Fibroblast of mammary gland (primary cell): Measurements from ENCODE around the gene CX3CR1.
A peak's percentile ranks its signal among the peaks of the same experiment; 100 is the strongest.

ENCODE experiments used
- DNase-seq: peaks from one replicate; pipeline ENCODE4 v3.0.0-alpha.2; 2010; ENCODE audit warnings: low read depth
- H3K4me3 ChIP-seq: 2 replicates; pipeline ENCODE4 v1.5.1; 2011; ENCODE audit warnings: low read depth, mild to moderate bottlenecking, low read length, moderate library complexity; ENCODE audit not compliant: control insufficient read depth
- CTCF ChIP-seq: conservative IDR thresholded peaks from 2 replicates; pipeline ENCODE4 v1.5.1; 2011; ENCODE audit warnings: low read depth, low read length, inconsistent platforms; ENCODE audit not compliant: control insufficient read depth, insufficient read depth

Gene CX3CR1

GRCh38 chr3:39260318-39260717 is 19.5 kb downstream of the CX3CR1 start:
- no peak overlapping the region for H3K4me3 ChIP-seq
- DNase-seq = no peak
- TF ChIP-seq CTCF = no peak

DNA sequence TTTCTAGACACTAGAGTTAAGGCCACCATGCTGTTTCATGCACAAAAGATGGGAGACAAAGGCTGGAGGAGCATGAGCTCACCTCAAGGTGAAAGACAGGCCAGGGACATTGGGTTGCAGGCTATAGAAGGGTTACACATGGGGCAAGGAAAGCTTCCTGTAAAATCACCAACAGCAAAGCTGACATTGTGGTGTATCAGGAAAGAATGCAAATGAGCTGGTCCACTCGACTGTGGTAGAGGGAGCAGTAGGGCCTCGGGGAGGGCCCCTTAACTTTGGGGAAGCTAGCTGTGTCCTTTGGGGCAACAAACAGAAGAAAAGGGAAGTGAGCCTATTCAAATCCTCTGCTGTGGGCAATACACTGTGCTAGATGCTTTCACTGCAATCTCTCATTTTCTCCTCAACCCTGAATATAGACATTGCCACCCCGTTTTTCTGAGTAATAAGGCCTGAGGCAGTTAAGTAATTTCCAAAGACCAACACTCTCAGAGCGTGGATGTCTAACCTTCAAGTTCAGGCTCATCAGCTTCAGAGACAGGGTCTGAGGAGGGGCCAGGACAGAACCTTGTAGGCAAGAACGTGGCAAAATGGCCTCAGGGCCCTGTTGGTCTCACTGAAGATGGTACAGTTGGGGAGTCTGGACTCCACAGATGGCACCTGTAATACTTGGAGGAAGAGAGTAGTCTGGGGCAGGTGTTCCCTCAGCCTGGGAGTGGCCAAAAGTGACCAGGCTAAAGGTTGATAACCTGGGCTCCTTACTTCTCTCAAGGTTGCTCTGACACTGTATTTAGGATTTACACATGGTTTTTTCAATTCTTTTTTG is 24.1 kb downstream of the CX3CR1 start:
- TF ChIP-seq CTCF = no peak
- no peak for DNase-seq
- H3K4me3 ChIP-seq = no peak overlapping the region

DNA sequence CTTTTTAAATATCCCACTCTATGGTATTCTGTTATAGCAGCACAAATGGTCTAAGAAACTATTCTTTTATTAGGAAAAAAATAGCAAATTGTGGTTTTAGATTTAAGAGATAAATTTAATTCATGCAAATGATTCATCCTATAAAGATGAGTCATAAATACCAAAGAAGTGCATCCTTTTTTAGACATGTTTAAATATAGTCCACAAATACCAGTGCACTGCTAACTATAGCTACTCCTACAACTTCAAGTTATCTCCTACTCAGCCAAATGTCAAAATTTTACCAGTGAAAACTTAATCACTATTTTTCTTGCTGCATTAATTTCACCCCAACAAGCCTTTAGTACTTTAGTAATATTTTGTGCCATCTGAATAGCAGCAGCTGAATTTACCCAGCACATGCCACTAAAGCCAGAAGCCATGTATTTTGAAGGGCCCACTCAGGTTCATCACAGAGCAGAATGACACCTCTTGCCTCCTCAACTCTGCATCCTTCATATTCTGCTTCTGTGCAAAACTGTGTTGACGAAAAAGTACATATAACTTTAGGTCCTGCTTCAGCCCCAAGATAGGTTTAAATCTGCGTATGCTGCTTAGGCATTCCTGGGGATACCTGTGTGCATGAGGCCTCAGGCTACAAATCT is 24.9 kb downstream of the CX3CR1 start:
- H3K4me3 ChIP-seq = no peak overlapping the region
- DNase-seq = peak; percentile 44
- TF ChIP-seq CTCF = no peak

DNA sequence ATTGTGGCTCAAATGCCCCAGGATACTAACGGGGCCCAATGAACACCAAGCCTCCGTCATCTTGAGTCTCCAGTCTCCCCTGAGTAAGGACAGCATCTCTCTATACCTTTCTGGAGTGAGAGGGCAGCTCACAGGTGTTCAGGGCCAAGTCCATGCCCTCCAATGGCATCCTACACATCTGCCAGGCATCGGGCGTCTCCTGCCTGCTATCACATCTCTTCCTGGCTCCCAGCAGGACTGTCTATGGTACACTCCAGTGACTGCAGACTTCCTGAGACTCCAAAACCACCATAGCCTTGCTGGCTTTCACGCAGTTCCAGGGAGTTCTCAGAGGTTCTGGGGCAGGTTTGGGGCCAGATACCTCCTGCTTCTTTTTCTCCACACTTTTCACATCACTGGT is 28.3 kb downstream of the CX3CR1 start:
- no peak overlapping the region for H3K4me3 ChIP-seq
- no peak for TF ChIP-seq CTCF
- no peak for DNase-seq

- peak; percentile 36 for DNase-seq
- no peak for TF ChIP-seq CTCF
- no peak overlapping the region for H3K4me3 ChIP-seq
Measured at GRCh38 chr3:39250116-39250747, 29.6 kb downstream of the CX3CR1 start.

GRCh38 chr3:39249453-39250115 is 30.3 kb downstream of the CX3CR1 start:
- no peak overlapping the region for H3K4me3 ChIP-seq
- TF ChIP-seq CTCF = no peak
- DNase-seq = peak; percentile 10
